Kidney (tissue), 14 donors: ENCODE measurements around the gene CFAP58. TPM values are rescaled to one million over a fixed set of nuclear protein-coding genes. Genes with fewer than 3 reads are reported as not detected.

Source experiments
- DNase-seq, 5 donors: peaks; one replicate each; pipeline ENCODE4 v3.0.0-alpha.2; 2013 to 2020
- FAIRE-seq: peaks from 2 replicates; lab custom pipeline; 2012; peaks lifted over from hg19 to GRCh38; lab: Jason Lieb, UNC
- H3K27ac ChIP-seq, 2 donors: one replicate each; pipeline ENCODE4 v1.7.0; 2013; ENCODE audit warnings: low read depth in 2 of 2, low read length in 2 of 2, inconsistent platforms in 1 of 2
- H3K27me3 ChIP-seq: one replicate; pipeline ENCODE4 v1.7.1; 2013; ENCODE audit warnings: low read length, inconsistent platforms; ENCODE audit not compliant: control insufficient read depth, insufficient read depth
- H3K36me3 ChIP-seq, 3 donors: one replicate each; pipeline versions ENCODE4 v1.7.0 to v1.7.1; 2013; ENCODE audit warnings: low read length in 3 of 3, control low read depth in 1 of 3, inconsistent platforms in 1 of 3; ENCODE audit not compliant: insufficient read depth in 3 of 3, control insufficient read depth in 2 of 3
- H3K4me1 ChIP-seq, 3 donors: one replicate each; pipeline versions ENCODE4 v1.7.0 to v1.7.1; 2013; ENCODE audit warnings: low read length in 3 of 3, inconsistent platforms in 1 of 3, low read depth in 1 of 3; ENCODE audit not compliant: control insufficient read depth in 2 of 3, insufficient read depth in 2 of 3
- H3K4me3 ChIP-seq, 3 donors: one replicate each; pipeline versions ENCODE4 v1.7.0 to v1.8.1; 2013; ENCODE audit warnings: low read length in 3 of 3, control low read depth in 1 of 3, inconsistent platforms in 1 of 3
- H3K9ac ChIP-seq, 3 donors: one replicate each; pipeline versions ENCODE4 v1.7.0 to v1.7.1; 2013; ENCODE audit warnings: low read length in 3 of 3, control low read depth in 1 of 3, inconsistent platforms in 1 of 3
- H3K9me3 ChIP-seq, 3 donors: one replicate each; pipeline versions ENCODE4 v1.7.0 to v1.7.1; 2013; ENCODE audit warnings: low read length in 3 of 3, control low read depth in 1 of 3, inconsistent platforms in 1 of 3; ENCODE audit not compliant: control insufficient read depth in 2 of 3, insufficient read depth in 1 of 3
- CTCF ChIP-seq: IDR thresholded peaks from 3 replicates; pipeline ENCODE4 v1.5.1; 2012; ENCODE audit warnings: mild to moderate bottlenecking, moderate library complexity, borderline replicate concordance; ENCODE audit not compliant: insufficient read depth; ENCODE audit errors: extremely low read depth
- intact Hi-C: fragments of 100-400 bp; cut with DNase I; formaldehyde crosslinking; loops from one replicate; pipeline ENCODE4 v1.11.1; 2022
- polyA plus RNA-seq: library from polyadenylated mRNA; stranded (reverse); fragments of 350-450 nt; fragmentation: Illumina TruSeq; extraction: RNeasy Lipid Tissue Mini Kit (QIAGEN cat#74804); gene quantifications from one replicate; pipeline ENCODE4 v1.2.3, GENCODE V29; 2014; ENCODE audit warnings: low read depth, low replicate concordance; ENCODE audit not compliant: insufficient read depth
- total RNA-seq: library from RNA; stranded (reverse); fragmentation: NEBNext Ultra II Directional; extraction: Animal tissue kit (Norgen Biotek cat#: 25700); gene quantifications from one replicate; pipeline ENCODE4 v1.2.1, GENCODE V29; 2021
- donor health status: control.
- donor health status: control.
- donor health status: control.
- donor health status: control.
- donor health status: control.
- donor health status: DM: yes; HTN: yes; CAD: no.
- donor health status: Normal renal cell carcinoma (clear cell type).

The CFAP58 gene
- total and polyA plus RNA-seq, 2 donors from 2014 or later, result 0.19 to 0.35 TPM

DNA sequence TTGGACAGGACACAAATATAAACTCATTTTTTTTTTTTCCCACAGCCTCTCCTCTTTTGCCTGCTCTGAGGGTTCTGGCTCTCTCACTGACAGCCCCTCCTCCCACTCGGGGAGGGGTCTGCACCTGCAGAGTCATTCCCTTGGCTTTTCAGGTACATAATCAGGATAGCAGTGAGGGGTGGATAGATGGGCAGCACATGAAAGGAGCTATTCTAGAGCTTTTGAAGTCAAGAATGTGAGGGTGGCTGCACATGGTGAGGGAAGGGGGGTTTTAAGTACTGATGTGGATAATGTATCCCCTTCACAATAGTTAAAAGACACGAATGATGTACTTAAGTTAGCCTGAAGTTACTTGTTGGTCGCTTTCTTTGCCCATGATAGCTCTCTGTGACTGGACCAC is 76.2 kb downstream of the CFAP58 start:
- DNase-seq (no peak), FAIRE-seq (no peak)
- TF ChIP-seq CTCF, result no peak
- Histone ChIP-seq H3K27me3 (no peaks in the 10 kb centered on the region), H3K9me3 (no peaks in the 10 kb centered on the region), H3K4me3 (no peak overlapping the region), H3K36me3 (no peaks in the 10 kb centered on the region), H3K4me1 (no peaks in the 10 kb centered on the region), H3K9ac (no peak overlapping the region), H3K27ac (no peak overlapping the region)
- intact Hi-C loops, result no loop called here

- Histone ChIP-seq H3K27ac (no peak overlapping the region), H3K9me3 (no peaks in the 10 kb centered on the region), H3K9ac (no peak overlapping the region), H3K4me3 (no peak overlapping the region), H3K36me3 (no peaks in the 10 kb centered on the region), H3K27me3 (no peaks in the 10 kb centered on the region), H3K4me1 (no peaks in the 10 kb centered on the region)
- FAIRE-seq (no peak), DNase-seq (no peak)
- intact Hi-C loops, result no loop called here
- no peak for TF ChIP-seq CTCF
These were observed 76.7 kb downstream of the CFAP58 start for GRCh38 chr10:104430360-104430759.

DNA sequence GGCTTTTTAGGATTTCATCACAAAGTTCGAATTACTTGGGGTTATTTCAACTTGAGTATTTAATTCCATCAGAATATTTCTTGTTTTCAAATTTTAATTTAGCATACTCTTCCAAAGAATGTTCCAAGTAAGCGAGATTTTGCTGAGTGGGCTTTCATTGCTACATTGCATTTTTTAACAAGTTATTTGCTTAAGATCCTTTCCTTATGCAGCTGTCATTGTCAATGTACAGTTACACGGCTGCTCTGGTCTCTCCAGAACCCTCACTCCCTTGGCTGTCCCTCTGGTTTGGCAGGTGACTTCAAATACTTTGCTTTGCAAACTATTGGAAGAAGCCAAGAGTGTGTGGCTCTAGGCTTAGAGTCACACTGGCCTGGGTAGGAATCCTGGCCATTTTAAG is 80.0 kb downstream of the CFAP58 start:
- no peak overlapping the region for H3K4me3 ChIP-seq
- TF ChIP-seq CTCF, result no peak
- no peak overlapping the region for H3K27ac ChIP-seq
- no peaks in the 10 kb centered on the region for H3K9me3 ChIP-seq
- no peak for FAIRE-seq
- H3K4me1 ChIP-seq, result no peaks in the 10 kb centered on the region
- H3K9ac ChIP-seq, result no peak overlapping the region
- H3K36me3 ChIP-seq, result no peaks in the 10 kb centered on the region
- no peaks in the 10 kb centered on the region for H3K27me3 ChIP-seq
- intact Hi-C loops, result no loop called here
- DNase-seq, result no peak

DNA sequence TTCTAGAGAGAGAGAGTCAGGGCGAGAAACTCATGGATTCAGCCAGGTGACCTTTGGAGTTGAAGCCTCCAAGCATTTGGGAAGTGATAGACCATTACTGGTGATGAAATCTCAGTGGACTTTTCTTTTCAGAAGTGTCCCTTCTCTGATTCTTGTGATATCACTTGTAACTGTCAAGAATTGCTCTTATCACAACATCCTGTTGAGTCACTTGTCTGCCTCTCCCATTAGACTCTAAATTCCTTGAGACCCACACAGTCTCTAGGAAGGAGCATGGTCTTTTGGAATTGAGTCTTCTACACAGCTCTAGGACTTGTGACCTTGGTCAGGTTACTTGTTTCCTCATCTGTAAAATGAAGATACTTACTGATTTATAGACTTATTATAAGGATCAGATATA is 81.0 kb downstream of the CFAP58 start:
- no peaks in the 10 kb centered on the region for H3K4me1 ChIP-seq
- TF ChIP-seq CTCF, result no peak
- FAIRE-seq, result no peak
- no peaks in the 10 kb centered on the region for H3K27me3 ChIP-seq
- DNase-seq, result no peak
- no peak overlapping the region for H3K27ac ChIP-seq
- no peak overlapping the region for H3K9ac ChIP-seq
- intact Hi-C loops, result no loop called here
- H3K4me3 ChIP-seq, result no peak overlapping the region
- no peaks in the 10 kb centered on the region for H3K36me3 ChIP-seq
- no peaks in the 10 kb centered on the region for H3K9me3 ChIP-seq
